Pons (tissue), 1 donor: Measurements from ENCODE around the gene ZIC2.

ENCODE experiments used
- DNase-seq: peaks from one replicate; pipeline ENCODE4 v3.0.0-alpha.2; 2016; ENCODE audit warnings: low spot score

The ZIC2 gene

GRCh38 chr13:99959540-99960230 is 21.9 kb upstream of the ZIC2 start:
- peak; percentile 52 for DNase-seq

DNA sequence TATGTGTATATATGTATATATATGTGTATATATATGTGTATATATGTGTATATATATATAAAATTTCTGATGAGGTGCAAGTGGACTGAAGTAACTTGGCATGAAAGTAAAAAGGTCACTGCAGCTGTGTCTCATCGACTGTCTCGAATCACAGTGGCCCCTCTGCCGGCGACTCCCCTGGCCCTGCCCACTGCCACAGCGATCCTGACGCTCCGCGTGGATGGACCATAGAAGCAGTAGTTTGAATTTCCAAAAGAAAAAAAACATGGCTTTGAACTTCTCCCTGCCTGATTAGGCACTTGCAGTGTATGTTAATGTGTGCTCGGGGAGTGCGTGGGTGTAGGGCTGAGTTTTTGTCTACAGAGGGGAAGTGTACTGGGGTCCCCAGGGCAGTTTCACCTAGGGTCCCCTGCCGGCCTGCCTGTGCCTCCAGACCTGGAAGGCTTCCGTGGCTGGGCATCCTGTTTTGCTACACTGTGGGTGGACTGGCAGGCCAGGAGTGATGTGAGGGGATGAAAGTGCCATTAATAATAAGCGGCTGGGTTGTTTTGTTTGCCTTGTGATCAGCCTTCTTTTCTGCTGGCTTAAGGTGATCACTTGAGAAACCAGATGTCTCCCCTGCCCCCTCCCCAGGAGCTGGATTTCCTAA is 20.8 kb upstream of the ZIC2 start:
- DNase-seq, result no peak

- DNase-seq, result no peak
Observed at GRCh38 chr13:99961636-99962035, 19.9 kb upstream of the ZIC2 start.

DNA sequence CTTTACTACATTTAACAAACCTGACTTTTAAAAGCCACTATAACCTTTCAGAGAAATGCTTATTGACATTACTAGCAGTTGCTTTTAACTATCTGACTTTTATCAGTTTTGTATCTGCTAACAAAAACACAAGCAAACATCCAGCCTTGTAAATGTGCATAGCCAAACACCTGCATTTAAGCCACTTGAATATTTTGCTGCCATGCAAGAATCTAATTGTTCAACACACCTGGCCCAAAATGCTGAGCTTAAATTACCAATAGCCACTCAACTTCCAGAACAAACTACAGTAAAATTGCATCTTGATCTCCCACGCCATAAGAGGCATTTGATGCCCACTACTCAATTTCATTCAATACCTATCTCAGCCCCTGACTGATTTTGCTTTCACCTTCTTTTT is 19.3 kb upstream of the ZIC2 start:
- no peak for DNase-seq

DNA sequence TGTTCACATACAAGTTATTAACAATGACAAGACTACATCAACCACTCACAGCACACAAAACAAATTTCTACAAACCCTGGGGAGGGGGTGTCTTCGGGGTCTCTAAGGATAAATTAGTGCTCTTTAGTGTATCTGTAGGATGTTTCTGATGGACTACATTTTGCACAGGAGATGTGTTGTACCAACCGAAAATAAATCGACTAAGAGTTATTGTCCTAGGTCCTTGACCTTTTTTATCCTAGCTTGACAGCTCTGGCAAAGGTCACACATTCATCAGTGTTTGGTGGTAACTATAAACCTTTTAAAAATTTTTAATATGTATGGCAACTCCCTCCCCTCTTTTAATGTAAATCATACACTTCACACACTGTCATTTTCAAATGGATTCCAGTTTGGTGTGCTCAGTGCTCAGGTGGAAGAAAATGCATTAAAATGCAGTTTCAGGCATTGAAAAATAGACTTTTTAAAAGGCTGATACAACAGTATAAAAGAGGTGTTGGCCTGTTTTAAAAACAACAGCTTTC is 17.7 kb upstream of the ZIC2 start:
- no peak for DNase-seq

GRCh38 chr13:99965329-99966000 is 16.1 kb upstream of the ZIC2 start:
- DNase-seq, result no peak

DNA sequence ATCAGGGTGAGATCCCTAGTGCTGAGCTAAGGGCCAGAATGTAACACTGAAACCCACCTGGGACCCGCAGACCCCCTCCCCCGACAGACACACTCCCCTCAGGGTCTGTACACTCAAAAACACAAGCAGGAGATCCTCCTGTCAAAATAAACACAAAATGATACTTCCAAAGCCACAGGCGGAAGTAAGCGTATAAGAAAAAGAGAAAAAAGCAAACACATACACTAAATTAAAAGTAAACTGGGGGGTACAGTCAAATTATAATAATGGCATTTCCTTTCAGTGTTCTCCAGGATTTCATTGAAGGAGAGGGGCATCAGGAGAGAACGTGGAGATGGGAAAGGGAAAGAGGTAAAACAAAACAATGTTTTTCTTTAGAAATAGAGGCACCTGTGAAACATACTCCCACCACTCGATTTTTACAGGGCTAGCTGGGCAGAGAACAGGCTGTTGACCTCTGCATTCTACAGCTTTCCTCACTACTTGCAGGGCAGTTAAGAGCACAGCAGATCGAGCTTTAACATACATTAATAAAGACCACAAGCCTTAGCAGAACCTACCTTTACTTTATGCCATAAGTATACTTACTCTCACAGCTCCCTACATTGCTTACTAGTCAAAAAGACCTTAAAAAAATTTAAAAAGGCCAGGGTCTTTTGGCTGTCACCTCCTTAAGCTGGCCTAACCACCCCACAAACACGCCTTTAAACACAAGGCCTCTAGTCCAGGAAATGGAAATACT is 15.3 kb upstream of the ZIC2 start:
- no peak for DNase-seq

DNA sequence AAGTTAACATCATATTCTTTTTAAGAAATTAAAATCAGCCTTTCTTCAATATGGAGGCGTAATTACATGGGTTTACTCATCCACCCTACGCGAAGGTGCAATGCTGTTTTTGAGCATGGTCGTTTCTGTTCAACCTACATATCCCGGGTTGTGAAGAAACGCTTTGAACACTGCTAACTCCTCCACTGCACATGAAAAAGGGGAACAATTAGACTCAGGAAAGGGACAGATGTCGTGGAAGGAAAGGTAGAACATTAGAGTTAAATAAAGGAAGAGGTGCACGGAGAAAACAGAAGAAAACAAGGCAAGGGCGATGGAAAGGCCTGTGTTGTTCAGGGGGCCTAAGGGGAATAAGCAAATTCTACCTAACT is 14.1 kb upstream of the ZIC2 start:
- DNase-seq, result no peak

DNA sequence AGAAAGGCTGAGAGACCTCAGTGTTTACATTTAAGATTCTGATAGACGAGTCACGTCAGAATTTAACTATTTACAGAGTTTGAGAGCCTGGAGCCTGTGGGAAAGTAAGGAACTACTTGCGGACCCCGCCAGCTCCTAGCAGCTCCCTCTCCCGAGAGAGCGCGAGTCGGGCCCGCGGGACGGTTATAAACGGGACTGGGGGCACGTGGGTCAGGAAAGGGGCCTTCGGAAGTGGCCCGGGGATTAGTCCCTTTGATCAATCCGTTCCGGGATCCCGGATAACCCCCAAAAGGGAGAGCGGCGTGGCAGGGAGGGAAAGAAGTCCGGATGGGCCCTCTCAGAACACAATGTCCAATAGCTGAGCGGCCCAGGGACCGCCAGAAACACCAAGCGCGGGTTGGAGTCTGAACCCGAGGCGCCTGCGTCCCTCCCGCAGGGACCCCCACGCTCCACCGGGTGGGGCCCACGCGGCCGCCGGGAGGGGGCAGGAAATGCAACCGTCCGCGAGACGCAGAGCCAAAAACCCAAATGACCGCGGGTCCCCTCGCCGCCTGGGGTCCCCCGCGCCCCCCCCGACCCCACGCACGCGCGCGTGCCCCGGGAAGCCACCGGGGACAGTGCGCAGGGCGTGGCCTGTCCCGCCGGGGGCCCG is 13.6 kb upstream of the ZIC2 start:
- DNase-seq, result no peak

DNA sequence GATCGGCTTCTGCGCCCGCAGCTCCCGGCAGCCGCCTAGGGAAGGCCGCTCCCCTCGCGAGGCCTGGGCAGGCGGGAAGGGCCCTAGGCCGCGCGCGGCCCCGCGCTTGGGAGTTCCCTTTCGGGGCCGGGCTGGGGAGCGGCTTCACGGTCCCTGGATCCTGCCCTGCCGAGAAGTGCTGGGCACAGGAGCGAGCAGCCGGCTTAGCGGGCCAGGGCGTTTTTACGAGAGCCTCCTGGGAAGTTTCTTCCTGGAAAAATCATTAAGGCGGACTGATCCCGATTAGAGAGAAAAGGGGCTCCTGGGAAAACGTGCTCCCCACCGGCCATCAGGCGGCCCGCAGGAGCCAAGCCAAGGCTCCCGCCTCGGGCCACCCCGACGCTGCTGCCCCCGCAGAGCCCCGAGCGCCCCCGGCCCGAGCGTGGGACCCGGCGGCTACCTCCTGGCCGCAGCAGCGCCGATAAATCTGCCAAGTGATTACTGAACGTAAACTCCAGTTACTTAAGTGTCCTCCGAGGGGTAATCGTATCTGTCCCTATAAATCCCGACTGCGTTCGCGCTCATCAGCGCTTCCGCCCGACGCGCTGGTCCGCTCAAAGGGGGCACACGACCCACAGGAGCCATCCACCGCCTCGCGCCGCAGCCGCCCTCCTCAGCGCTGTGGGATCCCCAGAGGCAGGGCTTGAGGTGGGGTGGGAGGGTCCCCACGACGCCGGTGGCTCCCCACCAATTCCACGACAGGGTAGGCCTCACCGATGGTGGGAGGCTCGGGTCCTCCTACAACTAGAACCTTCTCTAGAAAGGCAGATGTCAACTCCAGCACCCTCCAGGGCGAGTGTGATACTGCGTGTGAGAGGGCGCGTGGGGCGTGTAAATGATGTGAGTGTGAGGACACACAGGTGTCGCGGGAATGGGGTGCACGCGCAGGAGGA is 12.8 kb upstream of the ZIC2 start:
- DNase-seq, result no peak

DNA sequence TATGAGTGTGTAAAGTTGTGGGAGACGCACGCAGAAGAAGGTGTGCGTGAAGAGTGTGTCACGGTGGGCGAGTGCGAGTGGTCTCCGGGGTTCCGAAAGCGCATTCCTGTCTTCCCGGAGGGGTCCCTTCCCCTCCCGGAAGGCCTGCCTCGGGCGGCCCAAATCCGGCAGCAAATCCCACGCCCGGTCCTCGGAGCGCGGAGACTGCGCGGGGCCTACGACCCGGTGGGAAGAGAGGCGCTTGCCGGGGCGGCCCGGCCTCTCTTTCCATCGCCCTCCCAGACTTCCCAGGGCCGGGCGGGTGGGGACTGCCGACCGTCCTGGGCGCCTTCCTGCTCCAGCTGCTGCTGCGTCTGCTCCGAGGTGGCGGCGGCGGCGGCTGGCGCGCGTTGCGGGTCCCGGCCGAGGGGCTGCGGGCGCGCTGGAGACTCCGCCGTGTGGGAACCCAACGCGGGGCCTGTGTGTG is 12.1 kb upstream of the ZIC2 start:
- no peak for DNase-seq

DNA sequence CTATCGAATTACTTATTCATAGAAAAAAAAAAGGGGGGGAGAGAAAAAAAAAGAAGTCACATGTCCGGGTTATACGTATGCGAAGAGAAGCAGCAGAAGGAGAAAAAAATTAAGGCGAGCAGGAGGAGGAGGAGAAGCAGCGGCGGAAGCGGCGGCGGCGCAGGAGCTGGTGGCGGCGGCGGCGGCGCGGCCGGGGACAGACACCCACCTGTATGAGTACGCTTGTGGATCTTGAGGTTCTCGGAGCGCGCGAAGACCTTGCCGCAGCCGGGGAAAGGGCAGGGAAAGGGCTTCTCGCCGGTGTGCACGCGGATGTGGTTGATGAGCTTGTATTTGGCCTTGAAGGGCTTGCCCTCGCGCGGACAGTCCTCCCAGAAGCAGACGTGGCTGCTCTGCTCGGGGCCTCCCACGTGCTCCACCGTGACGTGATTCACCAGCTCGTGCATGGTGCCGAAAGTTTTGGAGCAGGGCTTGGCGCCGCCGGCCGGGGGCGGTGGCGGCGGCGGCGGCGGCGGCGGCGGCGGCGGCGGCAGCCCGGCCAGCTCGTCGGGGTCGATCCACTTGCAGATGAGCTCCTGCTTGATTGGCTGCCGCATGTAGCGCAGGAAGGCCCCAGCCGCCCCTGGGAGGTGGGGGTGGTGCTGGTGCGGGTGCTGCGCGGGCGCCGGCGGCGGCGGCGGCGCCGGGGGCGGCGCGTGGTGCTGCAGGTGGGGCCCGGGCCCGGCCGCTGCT is 11.5 kb upstream of the ZIC2 start:
- no peak for DNase-seq

DNA sequence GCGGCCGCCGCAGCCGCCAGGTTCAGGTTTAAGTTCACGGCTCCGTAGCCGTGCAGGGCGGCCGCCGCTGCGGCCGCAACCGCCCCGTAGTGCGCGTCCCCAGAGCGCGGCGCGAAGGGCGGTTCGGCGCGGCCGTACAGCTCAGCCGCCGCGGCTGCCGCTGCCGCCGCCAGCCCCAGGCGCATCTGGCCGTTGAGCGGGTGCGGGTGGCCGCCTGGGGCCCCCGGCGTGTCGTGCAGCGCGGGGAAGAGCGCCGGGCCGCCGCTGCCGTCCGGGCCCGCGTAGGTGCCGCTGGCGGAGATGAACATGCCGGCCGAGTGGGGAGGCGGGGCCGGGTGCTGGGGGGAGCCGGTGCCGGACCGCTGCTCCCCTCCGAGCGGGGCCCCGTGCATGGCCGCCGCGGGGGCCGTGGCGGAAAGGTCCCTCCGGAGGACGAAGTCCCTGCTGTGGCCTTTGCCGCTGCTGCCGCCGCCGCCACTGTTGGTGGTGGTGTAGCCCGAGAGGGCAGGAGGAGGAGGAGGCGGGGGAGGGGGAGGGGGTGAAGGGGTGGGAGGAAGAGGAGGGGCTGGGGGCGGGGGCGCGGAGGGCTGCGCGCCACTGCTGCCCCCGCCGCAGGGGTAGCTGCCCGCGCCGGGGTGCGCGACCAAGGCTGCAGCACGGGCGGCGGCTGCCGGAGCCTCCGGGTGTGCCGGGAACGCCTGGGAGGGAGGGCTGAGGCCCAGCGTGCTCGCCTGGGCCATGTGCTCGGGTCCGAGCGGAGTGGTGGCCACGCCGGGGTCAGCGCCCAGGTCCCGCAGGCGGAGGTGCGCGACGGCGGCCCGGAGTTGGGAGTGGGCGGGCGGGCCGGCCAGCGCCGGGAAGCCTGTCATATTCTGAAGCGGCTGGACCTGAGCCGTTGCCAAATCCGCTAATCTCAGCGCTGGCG is 10.7 kb upstream of the ZIC2 start:
- no peak for DNase-seq

GRCh38 chr13:99971576-99972189 is 9.9 kb upstream of the ZIC2 start, which contains the start of gene ZIC5:
TSS of gene ZIC5 (minus strand) at chr13:99971767. CDS start at chr13:99971603, 164 bp downstream.
- no peak for DNase-seq

- no peak for DNase-seq
Observed at GRCh38 chr13:99972190-99972731, 9.3 kb upstream of the ZIC2 start.

DNA sequence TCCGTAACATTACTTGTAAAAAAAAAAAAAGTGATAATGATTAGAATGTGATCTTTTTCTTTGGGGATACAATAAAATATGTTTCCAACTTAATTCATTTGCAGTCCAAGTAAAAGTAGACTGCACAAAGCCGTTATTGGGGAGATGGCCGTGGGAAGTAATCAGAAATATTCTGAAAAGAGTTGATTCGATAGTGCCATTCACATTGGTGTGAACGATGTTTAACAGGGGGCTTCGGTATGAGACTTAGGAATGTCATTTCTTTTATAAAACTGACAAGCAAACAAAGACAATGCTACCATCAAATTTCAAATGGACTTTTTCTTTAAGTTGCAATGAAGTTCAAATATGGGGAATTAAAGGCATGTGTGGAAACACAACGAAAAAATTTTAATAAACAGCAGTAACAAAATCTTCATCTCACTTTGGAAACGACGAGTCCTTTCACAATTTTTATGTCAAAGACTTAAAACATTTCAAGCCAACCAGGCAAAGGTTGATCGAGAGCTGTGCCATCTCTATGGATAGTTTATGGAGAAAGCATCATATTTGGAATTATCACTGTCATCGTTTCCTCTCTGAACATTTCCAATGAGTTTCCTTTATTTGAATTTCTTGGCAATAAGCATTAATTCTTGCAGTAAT is 8.3 kb upstream of the ZIC2 start:
- no peak for DNase-seq

DNA sequence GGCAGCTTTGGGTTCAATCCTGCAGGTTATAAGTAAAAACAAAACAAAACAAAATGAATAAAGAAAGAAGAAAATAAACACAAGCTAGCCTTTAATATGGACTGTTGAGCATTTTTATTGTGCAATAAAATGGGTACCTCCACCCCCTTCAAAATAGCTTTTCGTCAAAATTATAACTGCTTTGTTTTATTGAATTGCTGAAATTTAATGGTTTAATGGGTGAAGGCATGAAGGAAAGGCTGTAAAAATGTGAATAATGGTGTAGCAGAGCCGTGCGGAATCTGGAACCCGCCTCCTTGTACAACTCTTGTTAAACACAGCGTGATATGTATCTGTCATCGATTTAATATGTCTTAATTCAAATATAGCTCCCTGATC is 7.8 kb upstream of the ZIC2 start:
- no peak for DNase-seq
